Measurements from ENCODE around the gene KY.

GRCh38 chr3:134624537-134625287 lies 26.1 kb downstream of the KY start:
- TF ChIP-seq CTCF (conservative IDR thresholded peaks at IDR 0.05), result no peak
- TF ChIP-seq ZFX (IDR thresholded peaks at IDR 0.05), result no peak
